ENCODE data around the gene EIF4EBP3.
A peak's percentile ranks its signal among the peaks of the same experiment; 100 is the strongest.

The EIF4EBP3 gene

DNA sequence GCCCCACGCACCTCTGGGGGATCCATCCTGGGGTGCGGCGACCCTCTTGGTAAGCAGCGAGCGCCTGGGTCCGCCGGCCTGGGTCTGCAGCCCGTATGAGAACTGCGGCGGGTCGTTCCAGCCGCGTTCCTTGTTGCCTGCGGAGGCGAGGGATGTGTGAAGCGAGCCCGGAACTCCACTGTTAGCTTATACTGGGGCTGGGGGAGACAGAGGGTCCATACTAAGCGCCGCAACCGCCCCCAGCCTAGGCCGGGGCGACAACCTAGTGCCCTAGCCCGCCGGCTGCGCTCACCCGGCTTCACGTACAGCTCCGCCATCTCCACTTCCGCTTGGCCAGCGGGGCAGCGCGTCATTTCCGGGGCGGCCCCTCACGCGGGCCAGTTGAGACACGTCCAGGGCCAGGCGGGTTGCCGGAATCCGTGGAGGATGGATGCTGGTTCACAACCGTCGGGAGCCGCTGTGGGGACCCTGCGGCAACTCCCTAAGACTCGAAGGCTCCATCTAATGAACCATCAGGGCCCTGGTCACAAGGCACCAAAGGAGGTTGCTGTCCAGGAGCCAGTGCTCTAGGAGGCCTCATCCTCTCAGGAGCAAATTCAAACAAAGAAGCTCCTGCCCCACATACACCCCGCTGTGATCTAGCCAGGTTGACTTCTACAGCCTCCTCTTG lies 9.8 kb downstream of the EIF4EBP3 start, which contains the start of gene SRA1:
Gene SRA1, minus strand, starts transcription at position 338 of the 670 bp plus-strand sequence. Its CDS starts 21 bp downstream, at position 317.
- Histone ChIP-seq H3K27me3 (ENCODE audit: control insufficient read depth, insufficient read depth, low read length) (no peaks in the 10 kb centered on the region), H3K27ac (ENCODE audit: low read depth, low read length) (peak within 1 kb of the TSS; percentile 87), H3K9ac (ENCODE audit: low read length) (peak within 1 kb of the TSS; percentile 96), H3K4me1 (ENCODE audit: control insufficient read depth, insufficient read depth, low read length) (peaks cover 14% of the 10 kb centered on the region; the same call in 1 of the 2 replicates), H3K36me3 (ENCODE audit: control insufficient read depth, insufficient read depth, low read length) (peaks cover 41% of the 10 kb centered on the region), H3K4me3 (ENCODE audit: low read depth, low read length) (peak within 1 kb of the TSS; percentile 85), H3K9me3 (ENCODE audit: control insufficient read depth, insufficient read depth, low read depth, low read length) (no peaks in the 10 kb centered on the region)

- H3K9ac ChIP-seq (ENCODE audit: low read length), result peak overlapping the region; percentile 96
- no peaks in the 10 kb centered on the region for H3K27me3 ChIP-seq (ENCODE audit: control insufficient read depth, insufficient read depth, low read length)
- H3K9me3 ChIP-seq (ENCODE audit: control insufficient read depth, insufficient read depth, low read depth, low read length), result no peaks in the 10 kb centered on the region
- H3K27ac ChIP-seq (ENCODE audit: low read depth, low read length), result peak overlapping the region; percentile 87; the same call in 1 of the 2 replicates
- H3K36me3 ChIP-seq (ENCODE audit: control insufficient read depth, insufficient read depth, low read length), result peaks cover 36% of the 10 kb centered on the region
- H3K4me1 ChIP-seq (ENCODE audit: control insufficient read depth, insufficient read depth, low read length), result peaks cover 14% of the 10 kb centered on the region; the same call in 1 of the 2 replicates
- peak overlapping the region; percentile 85 for H3K4me3 ChIP-seq (ENCODE audit: low read depth, low read length)
Measured at GRCh38 chr5:140557965-140558364, 10.5 kb downstream of the EIF4EBP3 start.

DNA sequence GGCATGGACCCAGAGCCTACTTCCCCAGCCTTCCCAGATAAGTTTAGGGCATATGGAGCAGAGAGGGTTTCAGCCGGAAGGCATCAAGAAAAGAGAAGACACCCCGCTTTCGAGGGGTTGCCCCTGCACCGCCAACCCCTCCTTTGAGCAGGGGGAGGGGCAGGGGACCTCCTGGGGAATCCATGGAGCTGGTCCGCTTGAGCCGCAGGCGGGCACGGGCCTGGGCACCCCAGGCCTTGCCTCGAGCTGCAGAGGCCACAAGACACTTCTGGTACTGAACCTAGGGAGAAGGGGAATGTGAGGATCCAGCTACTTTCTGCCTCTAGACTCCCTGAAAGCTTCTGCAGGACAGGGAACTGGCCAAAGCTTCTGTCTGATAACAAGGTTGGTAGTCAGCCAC lies 11.1 kb downstream of the EIF4EBP3 start:
- Histone ChIP-seq H3K9me3 (ENCODE audit: control insufficient read depth, insufficient read depth, low read depth, low read length) (no peaks in the 10 kb centered on the region), H3K27me3 (ENCODE audit: control insufficient read depth, insufficient read depth, low read length) (no peaks in the 10 kb centered on the region), H3K9ac (ENCODE audit: low read length) (no peak overlapping the region), H3K27ac (ENCODE audit: low read depth, low read length) (no peak overlapping the region), H3K4me3 (ENCODE audit: low read depth, low read length) (no peak overlapping the region), H3K4me1 (ENCODE audit: control insufficient read depth, insufficient read depth, low read length) (peaks cover 18% of the 10 kb centered on the region), H3K36me3 (ENCODE audit: control insufficient read depth, insufficient read depth, low read length) (peaks cover 31% of the 10 kb centered on the region)

DNA sequence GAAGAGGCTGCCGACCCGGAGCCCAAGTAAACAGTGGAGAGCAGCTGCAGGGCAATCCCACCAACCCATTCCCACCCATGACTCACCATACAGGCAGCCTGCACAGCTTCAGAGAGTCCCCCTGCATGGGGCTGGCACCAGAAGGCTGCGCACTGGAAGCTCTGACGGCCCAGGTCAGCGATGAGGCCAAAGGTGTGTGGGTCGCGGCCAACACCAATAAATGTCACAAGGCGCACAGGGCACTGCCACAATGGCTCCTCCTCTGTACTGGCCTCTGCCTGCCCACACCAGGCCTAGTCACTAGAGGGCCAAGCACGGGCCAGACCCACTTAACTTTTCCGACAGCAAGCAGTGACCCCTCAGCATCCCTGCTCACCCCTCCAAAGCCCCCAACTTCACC lies 12.8 kb downstream of the EIF4EBP3 start:
- Histone ChIP-seq H3K4me3 (ENCODE audit: low read depth, low read length) (no peak overlapping the region), H3K4me1 (ENCODE audit: control insufficient read depth, insufficient read depth, low read length) (peaks cover 23% of the 10 kb centered on the region), H3K27ac (ENCODE audit: low read depth, low read length) (no peak overlapping the region), H3K9me3 (ENCODE audit: control insufficient read depth, insufficient read depth, low read depth, low read length) (no peaks in the 10 kb centered on the region), H3K9ac (ENCODE audit: low read length) (no peak overlapping the region), H3K36me3 (ENCODE audit: control insufficient read depth, insufficient read depth, low read length) (peaks cover 19% of the 10 kb centered on the region), H3K27me3 (ENCODE audit: control insufficient read depth, insufficient read depth, low read length) (no peaks in the 10 kb centered on the region)

- H3K4me1 ChIP-seq (ENCODE audit: control insufficient read depth, insufficient read depth, low read length), result peaks cover 21% of the 10 kb centered on the region
- no peaks in the 10 kb centered on the region for H3K27me3 ChIP-seq (ENCODE audit: control insufficient read depth, insufficient read depth, low read length)
- no peaks in the 10 kb centered on the region for H3K9me3 ChIP-seq (ENCODE audit: control insufficient read depth, insufficient read depth, low read depth, low read length)
Measured at GRCh38 chr5:140561753-140562523, 14.5 kb downstream of the EIF4EBP3 start.

GRCh38 chr5:140563596-140563995 lies 16.1 kb downstream of the EIF4EBP3 start:
- Histone ChIP-seq H3K27me3 (ENCODE audit: control insufficient read depth, insufficient read depth, low read length) (no peaks in the 10 kb centered on the region), H3K4me1 (ENCODE audit: control insufficient read depth, insufficient read depth, low read length) (peaks cover 13% of the 10 kb centered on the region), H3K27ac (ENCODE audit: low read depth, low read length) (peak overlapping the region; percentile 80; the same call in 1 of the 2 replicates), H3K9me3 (ENCODE audit: control insufficient read depth, insufficient read depth, low read depth, low read length) (no peaks in the 10 kb centered on the region), H3K4me3 (ENCODE audit: low read depth, low read length) (peak overlapping the region; percentile 90), H3K36me3 (ENCODE audit: control insufficient read depth, insufficient read depth, low read length) (peaks cover 47% of the 10 kb centered on the region), H3K9ac (ENCODE audit: low read length) (peak overlapping the region; percentile 87)

More at GRCh38 chr5:140561753-140562523, 14.5 kb downstream of the EIF4EBP3 start:
- H3K9ac ChIP-seq (ENCODE audit: low read length), result no peak overlapping the region
- H3K4me3 ChIP-seq (ENCODE audit: low read depth, low read length), result no peak overlapping the region
- H3K36me3 ChIP-seq (ENCODE audit: control insufficient read depth, insufficient read depth, low read length), result peaks cover 30% of the 10 kb centered on the region
- no peak overlapping the region for H3K27ac ChIP-seq (ENCODE audit: low read depth, low read length)

DNA sequence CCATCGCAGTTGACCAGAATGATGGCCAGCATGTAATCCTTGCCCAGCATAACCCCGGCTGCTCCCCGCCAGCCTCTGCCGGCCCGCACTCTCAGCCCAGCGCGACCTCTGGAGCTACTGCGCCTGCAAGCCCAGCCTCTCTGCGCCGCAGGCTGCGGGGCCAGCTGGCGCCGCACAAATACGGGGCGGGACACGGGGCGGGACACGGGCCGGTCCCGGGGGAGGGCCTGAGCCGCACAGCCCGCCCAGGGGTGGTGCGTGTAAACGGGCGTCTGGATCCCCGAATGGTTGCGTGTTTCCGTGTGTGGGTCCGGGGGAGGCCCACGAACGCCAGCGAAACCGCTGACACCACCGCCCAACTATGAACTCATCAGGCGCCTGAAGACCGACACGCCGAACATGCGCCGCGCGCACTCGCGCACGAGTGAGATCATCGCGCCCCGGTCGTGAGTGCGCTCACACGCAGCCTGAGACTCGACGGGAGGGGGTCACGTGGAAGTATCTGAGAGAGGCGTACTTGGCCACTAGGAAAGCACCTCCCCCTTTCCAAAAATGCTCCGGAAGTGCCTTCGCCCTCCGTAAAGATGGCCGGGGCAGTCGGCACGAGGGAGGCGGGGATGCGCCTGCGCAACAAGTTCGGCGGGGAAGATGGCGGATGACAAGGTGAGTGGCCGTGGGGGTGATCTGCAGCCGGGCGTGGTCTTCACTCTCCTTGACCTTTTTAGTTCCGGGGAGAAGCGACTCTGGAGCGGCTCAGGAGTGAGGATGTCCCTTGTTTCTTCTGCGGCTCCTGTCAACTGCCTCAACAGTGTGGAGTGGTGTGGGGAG lies 16.9 kb downstream of the EIF4EBP3 start, which contains the start of the genes APBB3 and SLC35A4:
Gene APBB3, minus strand, starts transcription at position 403 of the 828 bp plus-strand sequence. Its CDS starts 353 bp downstream, at position 50.
Gene SLC35A4, plus strand, starts transcription at position 633 of the 828 bp plus-strand sequence. CDS start 2,342 bp downstream, outside the sequence.
- peak within 1 kb of the TSS; percentile 80 for H3K27ac ChIP-seq (ENCODE audit: low read depth, low read length)
- peak within 1 kb of the TSS; percentile 87 for H3K9ac ChIP-seq (ENCODE audit: low read length)
- peak within 1 kb of the TSS; percentile 90 for H3K4me3 ChIP-seq (ENCODE audit: low read depth, low read length)
- H3K27me3 ChIP-seq (ENCODE audit: control insufficient read depth, insufficient read depth, low read length), result no peaks in the 10 kb centered on the region
- no peaks in the 10 kb centered on the region for H3K9me3 ChIP-seq (ENCODE audit: control insufficient read depth, insufficient read depth, low read depth, low read length)
- peaks cover 47% of the 10 kb centered on the region for H3K36me3 ChIP-seq (ENCODE audit: control insufficient read depth, insufficient read depth, low read length)
- peaks cover 13% of the 10 kb centered on the region for H3K4me1 ChIP-seq (ENCODE audit: control insufficient read depth, insufficient read depth, low read length)

- Histone ChIP-seq H3K27me3 (ENCODE audit: control insufficient read depth, insufficient read depth, low read length) (no peaks in the 10 kb centered on the region), H3K4me3 (ENCODE audit: low read depth, low read length) (peak overlapping the region; percentile 90), H3K27ac (ENCODE audit: low read depth, low read length) (no peak overlapping the region), H3K9me3 (ENCODE audit: control insufficient read depth, insufficient read depth, low read depth, low read length) (no peaks in the 10 kb centered on the region), H3K4me1 (ENCODE audit: control insufficient read depth, insufficient read depth, low read length) (peaks cover 13% of the 10 kb centered on the region), H3K9ac (ENCODE audit: low read length) (peak overlapping the region; percentile 87), H3K36me3 (ENCODE audit: control insufficient read depth, insufficient read depth, low read length) (peaks cover 46% of the 10 kb centered on the region)
Measured at GRCh38 chr5:140565024-140565779, 17.7 kb downstream of the EIF4EBP3 start.

DNA sequence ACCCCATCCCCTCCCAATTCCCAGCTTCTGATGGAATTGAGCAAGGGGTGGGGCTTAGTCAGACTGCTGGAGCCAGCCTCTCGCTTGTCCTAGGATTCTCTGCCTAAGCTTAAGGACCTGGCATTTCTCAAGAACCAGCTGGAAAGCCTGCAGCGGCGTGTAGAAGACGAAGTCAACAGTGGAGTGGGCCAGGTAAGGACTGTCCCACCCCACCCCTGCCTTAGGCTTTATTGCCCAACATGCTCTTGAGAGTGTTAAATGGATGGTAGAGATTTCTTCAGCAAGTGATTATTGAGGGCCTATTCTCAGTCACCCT lies 18.3 kb downstream of the EIF4EBP3 start:
- H3K4me1 ChIP-seq (ENCODE audit: control insufficient read depth, insufficient read depth, low read length), result peaks cover 13% of the 10 kb centered on the region
- H3K27ac ChIP-seq (ENCODE audit: low read depth, low read length), result no peak overlapping the region
- peak overlapping the region; percentile 90 for H3K4me3 ChIP-seq (ENCODE audit: low read depth, low read length)
- no peaks in the 10 kb centered on the region for H3K27me3 ChIP-seq (ENCODE audit: control insufficient read depth, insufficient read depth, low read length)
- H3K9ac ChIP-seq (ENCODE audit: low read length), result peak overlapping the region; percentile 87
- no peaks in the 10 kb centered on the region for H3K9me3 ChIP-seq (ENCODE audit: control insufficient read depth, insufficient read depth, low read depth, low read length)
- peaks cover 40% of the 10 kb centered on the region for H3K36me3 ChIP-seq (ENCODE audit: control insufficient read depth, insufficient read depth, low read length)

GRCh38 chr5:140566665-140567064 lies 19.2 kb downstream of the EIF4EBP3 start:
- no peak overlapping the region for H3K27ac ChIP-seq (ENCODE audit: low read depth, low read length)
- no peaks in the 10 kb centered on the region for H3K27me3 ChIP-seq (ENCODE audit: control insufficient read depth, insufficient read depth, low read length)
- H3K4me1 ChIP-seq (ENCODE audit: control insufficient read depth, insufficient read depth, low read length), result peaks cover 13% of the 10 kb centered on the region
- no peak overlapping the region for H3K4me3 ChIP-seq (ENCODE audit: low read depth, low read length)
- no peaks in the 10 kb centered on the region for H3K9me3 ChIP-seq (ENCODE audit: control insufficient read depth, insufficient read depth, low read depth, low read length)
- peaks cover 32% of the 10 kb centered on the region for H3K36me3 ChIP-seq (ENCODE audit: control insufficient read depth, insufficient read depth, low read length)
- H3K9ac ChIP-seq (ENCODE audit: low read length), result no peak overlapping the region

All from HUES6 (cell line).